Activated CD8-positive, alpha-beta memory T cell treated with anti-CD3 and anti-CD28 coated beads, Interleukin-2, amount 50 U/mL, for 1 hour (primary cell): ENCODE results near the gene EZR.

Experiments
- DNase-seq: peaks from one replicate; pipeline ENCODE4 v3.0.0-alpha.2; 2020; ENCODE audit errors: extremely low read depth

EZR gene

GRCh38 chr6:158776737-158777136 lies 42.4 kb downstream of the EZR start:
- no peak for DNase-seq

- no peak for DNase-seq
These were observed 43.3 kb downstream of the EZR start for GRCh38 chr6:158775832-158776231.

- DNase-seq: no peak
These were observed 44.3 kb downstream of the EZR start for GRCh38 chr6:158774717-158775449.

- DNase-seq: no peak
These were observed 45.4 kb downstream of the EZR start for GRCh38 chr6:158773581-158774449.

- no peak for DNase-seq
These were observed 46.3 kb downstream of the EZR start for GRCh38 chr6:158772851-158773371.

- DNase-seq: no peak
These were observed 47.0 kb downstream of the EZR start for GRCh38 chr6:158772172-158772571.

GRCh38 chr6:158771399-158772152 lies 47.6 kb downstream of the EZR start:
- DNase-seq: no peak

GRCh38 chr6:158770533-158771330 lies 48.4 kb downstream of the EZR start:
- no peak for DNase-seq

- no peak for DNase-seq
These were observed 49.3 kb downstream of the EZR start for GRCh38 chr6:158769771-158770432.

GRCh38 chr6:158769234-158769770 lies 49.9 kb downstream of the EZR start:
- no peak for DNase-seq

- DNase-seq: no peak
These were observed 50.7 kb downstream of the EZR start for GRCh38 chr6:158768436-158768835.

- no peak for DNase-seq
These were observed 51.5 kb downstream of the EZR start for GRCh38 chr6:158767709-158768108.

- DNase-seq: no peak
These were observed 52.3 kb downstream of the EZR start for GRCh38 chr6:158766621-158767455.

GRCh38 chr6:158765499-158766068 lies 53.6 kb downstream of the EZR start:
- no peak for DNase-seq

GRCh38 chr6:158764926-158765325 lies 54.2 kb downstream of the EZR start:
- DNase-seq: no peak

- no peak for DNase-seq
These were observed 54.9 kb downstream of the EZR start for GRCh38 chr6:158764183-158764849.

- DNase-seq: no peak
These were observed 55.6 kb downstream of the EZR start for GRCh38 chr6:158763434-158764182.
